ENCODE results near the gene PRDX3.

Gene PRDX3

DNA sequence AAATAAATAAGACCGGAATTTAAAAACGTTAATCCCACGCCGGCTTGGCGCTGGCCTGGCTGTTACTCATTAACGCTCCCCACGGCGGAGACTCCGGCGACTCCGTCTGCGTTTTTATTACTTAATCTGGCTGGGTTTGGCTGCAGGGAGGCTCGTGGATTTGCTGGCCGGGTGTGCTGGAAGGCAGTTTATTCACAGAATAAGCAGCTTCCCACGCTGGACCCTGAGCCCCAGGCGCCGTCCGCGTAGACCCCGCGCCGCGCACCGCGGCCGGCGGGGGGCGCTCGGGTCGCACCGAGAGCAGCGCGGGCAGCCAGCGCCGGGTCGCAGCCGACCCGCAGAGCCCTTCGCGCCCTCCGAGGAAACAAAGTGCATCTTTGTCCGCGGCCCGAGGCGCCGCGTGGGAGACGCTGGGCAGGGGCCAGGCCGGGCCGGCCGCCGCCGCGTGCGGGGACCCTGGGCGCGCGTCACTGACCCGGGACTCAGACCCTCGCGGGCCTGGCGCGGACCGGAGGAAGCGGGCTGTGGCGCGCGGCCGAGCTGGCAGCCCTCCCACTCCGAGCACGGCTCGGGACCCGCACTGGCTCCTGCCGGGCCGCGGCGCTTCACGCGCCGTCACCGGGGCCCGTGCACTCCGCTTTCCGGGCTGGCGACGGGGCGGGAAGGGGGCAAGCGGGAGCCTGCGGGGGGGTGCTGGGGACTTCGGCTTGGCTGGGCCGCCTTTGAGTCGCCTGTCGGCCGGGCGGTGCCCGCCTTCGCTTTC lies 28.2 kb upstream of the PRDX3 start:
- H2BK5ac ChIP-seq (ENCODE audit: low read length) = peak overlapping the region; percentile 91
- peak; percentile 73 for DNase-seq (ENCODE audit: low spot score)
- H3K36me3 ChIP-seq (replicated peaks in 1 of 2; ENCODE audit: control insufficient read depth in 2 of 2, insufficient read depth in 2 of 2, low read length in 2 of 2) = no peaks in the 10 kb centered on the region
- peak overlapping the region; percentile 79 for H3K27ac ChIP-seq (replicated peaks; ENCODE audit: low read length)
- WGBS, 2 donors (ENCODE audit: extremely low coverage in 2 of 2, insufficient read length in 2 of 2, insufficient replicate concordance in 1 of 2) = no CpG with 5 or more reads among the region's 97 CpGs
- peak overlapping the region; percentile 97 for H3K4me2 ChIP-seq (ENCODE audit: insufficient read depth, low read length, poor library complexity, severe bottlenecking)
- no peaks in the 10 kb centered on the region for H3K27me3 ChIP-seq (ENCODE audit: control insufficient read depth in 3 of 3, insufficient read depth in 3 of 3, low read depth in 1 of 3, low read length in 3 of 3)
- peak overlapping the region; percentile 59 to 92 for H3K4me3 ChIP-seq (ENCODE audit: low read length in 2 of 2)
- peak overlapping the region; percentile 50 for H3K14ac ChIP-seq (ENCODE audit: low read length)
- no peak overlapping the region for H3K23ac ChIP-seq (ENCODE audit: low read depth, low read length, poor library complexity)
- no peaks in the 10 kb centered on the region for H3K9me3 ChIP-seq (replicated peaks in 1 of 2; ENCODE audit: control insufficient read depth in 2 of 2, insufficient read depth in 1 of 2, low read depth in 1 of 2, low read length in 2 of 2)
- no peak overlapping the region for H2BK120ac ChIP-seq (ENCODE audit: low read depth, low read length)
- H2AFZ ChIP-seq (ENCODE audit: low read length) = peak overlapping the region; percentile 91
- peak overlapping the region; percentile 64 for H2AK5ac ChIP-seq (ENCODE audit: low read depth, low read length)
- H3K18ac ChIP-seq (ENCODE audit: low read length) = peak overlapping the region; percentile 99
- H2BK15ac ChIP-seq (ENCODE audit: low read length) = peak overlapping the region; percentile 70
- no peak overlapping the region for H3K4ac ChIP-seq (ENCODE audit: low read length)
- no peak overlapping the region for H4K91ac ChIP-seq (ENCODE audit: low read depth, low read length, poor library complexity)
- no peak overlapping the region for H4K8ac ChIP-seq (ENCODE audit: low read depth, low read length)
- H3K4me1 ChIP-seq (ENCODE audit: control insufficient read depth in 2 of 2, insufficient read depth in 1 of 2, low read depth in 1 of 2, low read length in 2 of 2) = peaks cover 22 to 39% of the 10 kb centered on the region in 2 donors
- H3K79me1 ChIP-seq (ENCODE audit: low read depth, low read length) = no peaks in the 10 kb centered on the region
- H3K9ac ChIP-seq (ENCODE audit: low read depth, low read length, poor library complexity) = peak overlapping the region; percentile 90
- H2BK12ac ChIP-seq (ENCODE audit: low read length) = no peak overlapping the region

DNA sequence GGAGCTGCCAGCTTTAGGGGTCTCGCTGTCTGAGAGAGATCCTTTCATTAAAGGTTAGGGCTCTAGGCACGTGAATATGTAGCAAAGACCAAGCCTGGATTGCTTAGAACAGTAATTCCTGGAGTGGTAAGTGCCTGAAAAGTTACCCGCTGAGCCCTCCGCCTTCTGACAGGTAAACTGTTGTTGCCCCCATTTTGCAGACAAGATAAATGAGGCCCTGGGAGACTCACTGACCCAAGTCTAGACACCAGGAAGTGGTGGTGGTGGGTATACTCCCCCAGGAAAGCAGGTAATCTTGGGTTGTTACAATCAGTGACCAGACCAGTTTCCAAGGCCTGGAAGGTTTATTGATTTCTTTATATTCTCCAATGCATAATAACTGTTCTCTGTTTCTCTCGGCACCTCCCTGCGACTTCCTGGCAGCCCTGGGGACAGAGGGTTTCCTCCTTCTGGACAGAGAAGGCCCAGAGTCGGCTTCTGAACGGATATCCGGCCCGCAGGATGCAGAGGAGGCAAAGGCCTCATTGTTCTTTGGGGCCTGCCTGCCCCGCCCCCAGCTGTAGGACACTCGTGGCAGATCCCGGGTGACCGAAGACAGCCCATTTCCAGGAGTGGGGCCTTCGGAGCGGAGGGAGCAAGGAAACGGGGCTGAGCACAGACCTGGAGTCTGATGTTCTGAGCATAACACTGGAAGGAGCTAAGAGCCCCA lies 27.4 kb upstream of the PRDX3 start:
- no peak overlapping the region for H3K9ac ChIP-seq (ENCODE audit: low read depth, low read length, poor library complexity)
- H3K36me3 ChIP-seq (replicated peaks in 1 of 2; ENCODE audit: control insufficient read depth in 2 of 2, insufficient read depth in 2 of 2, low read length in 2 of 2) = no peaks in the 10 kb centered on the region
- H3K4ac ChIP-seq (ENCODE audit: low read length) = no peak overlapping the region
- no peak overlapping the region for H2BK15ac ChIP-seq (ENCODE audit: low read length)
- WGBS, 2 donors (ENCODE audit: extremely low coverage in 2 of 2, insufficient read length in 2 of 2, insufficient replicate concordance in 1 of 2) = no CpG with 5 or more reads among the region's 17 CpGs
- H3K27ac ChIP-seq (replicated peaks; ENCODE audit: low read length) = peak overlapping the region; percentile 24
- peak overlapping the region in 1 of 2 donors; percentile 59 for H3K4me3 ChIP-seq (ENCODE audit: low read length in 2 of 2)
- H3K79me1 ChIP-seq (ENCODE audit: low read depth, low read length) = no peaks in the 10 kb centered on the region
- no peak for DNase-seq (ENCODE audit: low spot score)
- H3K27me3 ChIP-seq (ENCODE audit: control insufficient read depth in 3 of 3, insufficient read depth in 3 of 3, low read depth in 1 of 3, low read length in 3 of 3) = no peaks in the 10 kb centered on the region
- no peak overlapping the region for H4K91ac ChIP-seq (ENCODE audit: low read depth, low read length, poor library complexity)
- H2AK5ac ChIP-seq (ENCODE audit: low read depth, low read length) = no peak overlapping the region
- H3K4me2 ChIP-seq (ENCODE audit: insufficient read depth, low read length, poor library complexity, severe bottlenecking) = peak overlapping the region; percentile 48
- no peak overlapping the region for H2BK12ac ChIP-seq (ENCODE audit: low read length)
- H2BK5ac ChIP-seq (ENCODE audit: low read length) = peak overlapping the region; percentile 91
- H3K23ac ChIP-seq (ENCODE audit: low read depth, low read length, poor library complexity) = no peak overlapping the region
- H3K9me3 ChIP-seq (replicated peaks in 1 of 2; ENCODE audit: control insufficient read depth in 2 of 2, insufficient read depth in 1 of 2, low read depth in 1 of 2, low read length in 2 of 2) = no peaks in the 10 kb centered on the region
- H3K4me1 ChIP-seq (ENCODE audit: control insufficient read depth in 2 of 2, insufficient read depth in 1 of 2, low read depth in 1 of 2, low read length in 2 of 2) = peaks cover 17 to 32% of the 10 kb centered on the region in 2 donors
- no peak overlapping the region for H2BK120ac ChIP-seq (ENCODE audit: low read depth, low read length)
- H4K8ac ChIP-seq (ENCODE audit: low read depth, low read length) = no peak overlapping the region
- no peak overlapping the region for H3K14ac ChIP-seq (ENCODE audit: low read length)
- H3K18ac ChIP-seq (ENCODE audit: low read length) = peak overlapping the region; percentile 80
- peak overlapping the region; percentile 91 for H2AFZ ChIP-seq (ENCODE audit: low read length)

DNA sequence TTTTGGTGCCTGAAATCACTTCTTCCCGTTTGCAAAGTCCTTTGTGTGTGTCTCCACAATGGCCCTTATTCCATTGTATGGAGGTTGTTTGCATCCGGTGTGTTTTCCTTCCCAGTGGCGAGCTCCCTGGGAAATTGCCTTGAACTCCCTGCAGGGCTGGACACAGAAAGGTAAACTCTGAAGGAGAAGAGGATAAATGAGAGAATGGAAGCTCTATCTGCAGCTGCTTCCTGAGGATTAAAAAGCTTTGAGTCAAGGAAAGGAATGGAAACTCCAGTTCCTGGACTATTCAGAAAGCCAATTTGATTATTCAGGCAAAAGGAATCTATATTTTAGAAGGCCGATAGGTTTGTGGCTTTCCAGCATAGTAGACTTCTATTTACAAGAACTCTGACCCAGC lies 24.4 kb upstream of the PRDX3 start:
- Histone ChIP-seq H3K4me3 (ENCODE audit: low read length in 2 of 2) (no peak overlapping the region), H2AK5ac (ENCODE audit: low read depth, low read length) (no peak overlapping the region), H2BK120ac (ENCODE audit: low read depth, low read length) (no peak overlapping the region), H3K27me3 (ENCODE audit: control insufficient read depth in 3 of 3, insufficient read depth in 3 of 3, low read depth in 1 of 3, low read length in 3 of 3) (peaks cover 0 to 6% (median 0%) of the 10 kb centered on the region in 3 experiments), H3K36me3 (replicated peaks in 1 of 2; ENCODE audit: control insufficient read depth in 2 of 2, insufficient read depth in 2 of 2, low read length in 2 of 2) (no peaks in the 10 kb centered on the region), H3K27ac (replicated peaks; ENCODE audit: low read length) (peak overlapping the region; percentile 13), H3K4me2 (ENCODE audit: insufficient read depth, low read length, poor library complexity, severe bottlenecking) (no peak overlapping the region), H4K91ac (ENCODE audit: low read depth, low read length, poor library complexity) (no peak overlapping the region), H4K8ac (ENCODE audit: low read depth, low read length) (no peak overlapping the region), H2BK12ac (ENCODE audit: low read length) (no peak overlapping the region), H2AFZ (ENCODE audit: low read length) (peak overlapping the region; percentile 56), H2BK15ac (ENCODE audit: low read length) (no peak overlapping the region), H3K79me1 (ENCODE audit: low read depth, low read length) (no peaks in the 10 kb centered on the region), H3K9ac (ENCODE audit: low read depth, low read length, poor library complexity) (no peak overlapping the region), H3K9me3 (replicated peaks in 1 of 2; ENCODE audit: control insufficient read depth in 2 of 2, insufficient read depth in 1 of 2, low read depth in 1 of 2, low read length in 2 of 2) (no peaks in the 10 kb centered on the region), H3K18ac (ENCODE audit: low read length) (no peak overlapping the region), H3K4me1 (ENCODE audit: control insufficient read depth in 2 of 2, insufficient read depth in 1 of 2, low read depth in 1 of 2, low read length in 2 of 2) (peaks cover 8 to 15% of the 10 kb centered on the region in 2 donors), H3K14ac (ENCODE audit: low read length) (no peak overlapping the region), H2BK5ac (ENCODE audit: low read length) (no peak overlapping the region), H3K23ac (ENCODE audit: low read depth, low read length, poor library complexity) (no peak overlapping the region), H3K4ac (ENCODE audit: low read length) (no peak overlapping the region)
- no CpG with 5 or more reads among the region's 4 CpGs for WGBS, 2 donors (ENCODE audit: extremely low coverage in 2 of 2, insufficient read length in 2 of 2, insufficient replicate concordance in 1 of 2)
- DNase-seq (ENCODE audit: low spot score) = no peak

DNA sequence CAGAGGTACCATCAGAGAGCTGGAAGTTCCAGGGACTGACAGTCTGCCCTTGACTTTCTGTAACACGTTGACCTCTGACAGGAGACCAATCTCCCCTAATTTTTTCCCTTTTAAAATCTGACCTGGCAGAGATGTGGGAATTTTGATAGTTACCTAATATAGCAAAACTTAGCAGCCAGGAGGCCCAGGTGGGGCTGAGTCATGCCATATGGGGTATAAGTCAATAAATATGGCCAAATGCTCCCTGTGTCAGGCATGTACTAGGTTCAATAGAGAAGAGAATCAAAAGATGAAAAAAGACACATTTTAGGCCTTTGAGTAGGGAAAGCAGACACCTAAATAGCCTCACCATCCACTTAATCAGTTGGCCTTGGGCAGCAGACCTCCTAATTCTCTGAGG lies 22.6 kb upstream of the PRDX3 start:
- H3K9ac ChIP-seq (ENCODE audit: low read depth, low read length, poor library complexity) = no peak overlapping the region
- peaks cover 8 to 12% of the 10 kb centered on the region in 2 donors for H3K4me1 ChIP-seq (ENCODE audit: control insufficient read depth in 2 of 2, insufficient read depth in 1 of 2, low read depth in 1 of 2, low read length in 2 of 2)
- no peak overlapping the region for H3K4ac ChIP-seq (ENCODE audit: low read length)
- no peak overlapping the region for H2BK12ac ChIP-seq (ENCODE audit: low read length)
- no peak for DNase-seq (ENCODE audit: low spot score)
- no peak overlapping the region for H3K27ac ChIP-seq (replicated peaks; ENCODE audit: low read length)
- no peaks in the 10 kb centered on the region for H3K79me1 ChIP-seq (ENCODE audit: low read depth, low read length)
- H3K4me3 ChIP-seq (ENCODE audit: low read length in 2 of 2) = no peak overlapping the region
- no peak overlapping the region for H2BK15ac ChIP-seq (ENCODE audit: low read length)
- no peak overlapping the region for H2AFZ ChIP-seq (ENCODE audit: low read length)
- no peak overlapping the region for H2BK5ac ChIP-seq (ENCODE audit: low read length)
- no peaks in the 10 kb centered on the region for H3K9me3 ChIP-seq (replicated peaks in 1 of 2; ENCODE audit: control insufficient read depth in 2 of 2, insufficient read depth in 1 of 2, low read depth in 1 of 2, low read length in 2 of 2)
- no peak overlapping the region for H2BK120ac ChIP-seq (ENCODE audit: low read depth, low read length)
- H2AK5ac ChIP-seq (ENCODE audit: low read depth, low read length) = no peak overlapping the region
- no peak overlapping the region for H3K4me2 ChIP-seq (ENCODE audit: insufficient read depth, low read length, poor library complexity, severe bottlenecking)
- WGBS, 2 donors (ENCODE audit: extremely low coverage in 2 of 2, insufficient read length in 2 of 2, insufficient replicate concordance in 1 of 2) = no CpG with 5 or more reads among the region's 1 CpG
- H3K18ac ChIP-seq (ENCODE audit: low read length) = no peak overlapping the region
- H3K27me3 ChIP-seq (ENCODE audit: control insufficient read depth in 3 of 3, insufficient read depth in 3 of 3, low read depth in 1 of 3, low read length in 3 of 3) = peaks cover 0 to 6% (median 0%) of the 10 kb centered on the region in 3 experiments
- H3K23ac ChIP-seq (ENCODE audit: low read depth, low read length, poor library complexity) = no peak overlapping the region
- no peak overlapping the region for H4K8ac ChIP-seq (ENCODE audit: low read depth, low read length)
- H3K36me3 ChIP-seq (replicated peaks in 1 of 2; ENCODE audit: control insufficient read depth in 2 of 2, insufficient read depth in 2 of 2, low read length in 2 of 2) = no peaks in the 10 kb centered on the region
- no peak overlapping the region for H4K91ac ChIP-seq (ENCODE audit: low read depth, low read length, poor library complexity)
- H3K14ac ChIP-seq (ENCODE audit: low read length) = no peak overlapping the region

All from neuronal stem cell (in vitro differentiated cells).